Motor neuron (in vitro differentiated cells): ENCODE measurements around the gene HACD2. TPM values are rescaled to one million over a fixed set of nuclear protein-coding genes. Genes with fewer than 3 reads are reported as not detected.

Experiments used
- ATAC-seq, 8 experiments: fragments of 200-7000 bp; cut with Tn5 transposase; replicated peaks in 6 of 8; 2 replicates each; pipeline ENCODE4 v1.8.0; 2021; ENCODE audit warnings: mild to moderate bottlenecking in 8 of 8, moderate library complexity in 8 of 8
- H3K27ac ChIP-seq, 2 donors: fragments of 250-450 bp; sonication (Bioruptor Pico); 2 replicates each; pipeline ENCODE4 v1.9.0; 2021; ENCODE audit warnings: antibody characterized with exemption in 2 of 2, mild to moderate bottlenecking in 2 of 2, moderate library complexity in 1 of 2
- H3K4me1 ChIP-seq, 2 donors: fragments of 250-450 bp; sonication (Bioruptor Pico); replicated peaks in 1 of 2; 2 replicates each; pipeline ENCODE4 v1.6.1; 2021; ENCODE audit warnings: antibody characterized with exemption in 2 of 2, mild to moderate bottlenecking in 2 of 2, moderate library complexity in 1 of 2
- H3K4me3 ChIP-seq, 5 donors: fragments of 250-450 bp; sonication (Bioruptor Pico); 2 replicates each; pipeline ENCODE4 v1.9.0; 2021; ENCODE audit warnings: antibody characterized with exemption in 5 of 5, mild to moderate bottlenecking in 5 of 5, moderate library complexity in 4 of 5
- WGBS, 10 experiments: fragments of 450-650 bp; shearing (Covaris generic); methylation state at CpG; one replicate each; pipeline ENCODE4 v1.0.0; 2022; 5-methylcytosine and 5-hydroxymethylcytosine counted together
- in situ Hi-C, 9 experiments: fragments of 400-800 bp; cut with MboI; loops; one replicate each; pipeline ENCODE4 v1.15.0; 2021; ENCODE audit warnings: low sequenced_read_pairs in 9 of 9, low pct_unique_long_range_greater_than_20kb in 2 of 9; ENCODE audit not compliant: unreplicated experiment in 9 of 9
- total RNA-seq, 8 experiments: library from RNA; unstranded; fragments of 300-600 nt; gene quantifications; 2 replicates each; pipeline versions ENCODE4 v1.2.3 to v1.2.4, GENCODE V29; 2022

Gene HACD2
- total RNA-seq, 8 experiments from 2014 or later: 15.4 to 29.0 (median 20.1) TPM

GRCh38 chr3:123526474-123526873, 58.4 kb downstream of the HACD2 start:
- Histone ChIP-seq H3K4me1 (peaks cover 0 to 5% of the 10 kb centered on the region in 2 donors), H3K27ac (no peak overlapping the region), H3K4me3 (no peak overlapping the region)
- WGBS, 10 experiments: 0 to 88% (median 38%) methylated on average over 1 of the region's 1 CpG; no CpG with 5 or more reads in 4 of the 10 experiments
- in situ Hi-C loops: no loop called here
- peak in 3 of 8 experiments; percentile 52 to 73 (median 59) for ATAC-seq

- Histone ChIP-seq H3K4me1 (peaks cover 0 to 5% of the 10 kb centered on the region in 2 donors), H3K27ac (no peak overlapping the region), H3K4me3 (no peak overlapping the region)
- 63 to 100% (median 91%) methylated on average over 1 to 3 of the region's 3 CpGs for WGBS, 10 experiments
- in situ Hi-C loops: no loop called here
- ATAC-seq: no peak
These were observed 59.4 kb downstream of the HACD2 start for GRCh38 chr3:123525433-123525832.

- WGBS, 10 experiments: 60 to 100% (median 81%) methylated on average over 1 to 4 of the region's 4 CpGs; no CpG with 5 or more reads in 2 of the 10 experiments
- in situ Hi-C loops: no loop called here
- Histone ChIP-seq H3K4me3 (no peak overlapping the region), H3K27ac (no peak overlapping the region), H3K4me1 (peaks cover 0 to 5% of the 10 kb centered on the region in 2 donors)
- no peak for ATAC-seq
These were observed 59.9 kb downstream of the HACD2 start for GRCh38 chr3:123524981-123525380.

GRCh38 chr3:123523023-123523412, 61.8 kb downstream of the HACD2 start:
- no peak overlapping the region for H3K27ac ChIP-seq
- H3K4me3 ChIP-seq: no peak overlapping the region
- peaks cover 0 to 5% of the 10 kb centered on the region in 2 donors for H3K4me1 ChIP-seq
- ATAC-seq: no peak
- 83 to 100% (median 99%) methylated on average over 1 to 8 of the region's 11 CpGs for WGBS, 10 experiments
- in situ Hi-C loops: no loop called here

- 86 to 100% (median 100%) methylated on average over 1 to 4 of the region's 4 CpGs; no CpG with 5 or more reads in 2 of the 10 experiments for WGBS, 10 experiments
These were observed 62.4 kb downstream of the HACD2 start for GRCh38 chr3:123522320-123523022.

GRCh38 chr3:123521179-123521969, 63.5 kb downstream of the HACD2 start:
- no peak for ATAC-seq
- no peak overlapping the region for H3K4me3 ChIP-seq
- 40 to 100% (median 92%) methylated on average over 1 to 3 of the region's 3 CpGs; no CpG with 5 or more reads in 1 of the 10 experiments for WGBS, 10 experiments
- H3K27ac ChIP-seq: no peak overlapping the region
- peaks cover 0 to 5% of the 10 kb centered on the region in 2 donors for H3K4me1 ChIP-seq
- in situ Hi-C loops: no loop called here

More at GRCh38 chr3:123522320-123523022, 62.4 kb downstream of the HACD2 start:
- in situ Hi-C loops: no loop called here
- ATAC-seq: no peak
- H3K4me1 ChIP-seq: peaks cover 0 to 5% of the 10 kb centered on the region in 2 donors
- no peak overlapping the region for H3K4me3 ChIP-seq
- no peak overlapping the region for H3K27ac ChIP-seq

- 82 to 100% (median 100%) methylated on average over 1 to 2 of the region's 2 CpGs; no CpG with 5 or more reads in 3 of the 10 experiments for WGBS, 10 experiments
- no peak overlapping the region for H3K27ac ChIP-seq
- in situ Hi-C loops: no loop called here
- H3K4me3 ChIP-seq: no peak overlapping the region
- peaks cover 0 to 5% of the 10 kb centered on the region in 2 donors for H3K4me1 ChIP-seq
- no peak for ATAC-seq
These were observed 64.2 kb downstream of the HACD2 start for GRCh38 chr3:123520656-123521055.

GRCh38 chr3:123518892-123519485, 65.9 kb downstream of the HACD2 start:
- in situ Hi-C loops: no loop called here
- no peak for ATAC-seq
- H3K4me1 ChIP-seq: no peaks in the 10 kb centered on the region
- WGBS, 10 experiments: 93 to 100% (median 98%) methylated on average over 3 to 4 of the region's 4 CpGs; no CpG with 5 or more reads in 6 of the 10 experiments
- H3K27ac ChIP-seq: no peak overlapping the region
- no peak overlapping the region for H3K4me3 ChIP-seq

GRCh38 chr3:123511726-123512125, 73.1 kb downstream of the HACD2 start:
- ATAC-seq: no peak
- Histone ChIP-seq H3K27ac (no peak overlapping the region), H3K4me1 (no peaks in the 10 kb centered on the region), H3K4me3 (no peak overlapping the region)
- in situ Hi-C loops: no loop called here
- whole genome bisulfite sequencing, 10 experiments: 50 to 100% (median 89%) methylated on average over 1 to 3 of the region's 3 CpGs; no CpG with 5 or more reads in 4 of the 10 experiments

- H3K4me3 ChIP-seq: no peak overlapping the region
- ATAC-seq: no peak
- no peak overlapping the region for H3K27ac ChIP-seq
- in situ Hi-C loops: no loop called here
- H3K4me1 ChIP-seq: no peaks in the 10 kb centered on the region
These were observed 73.8 kb downstream of the HACD2 start for GRCh38 chr3:123511084-123511483.

- peak in 2 of 8 experiments; percentile 23 to 86 for ATAC-seq
- Histone ChIP-seq H3K27ac (no peak overlapping the region), H3K4me1 (no peaks in the 10 kb centered on the region), H3K4me3 (no peak overlapping the region)
- WGBS, 10 experiments: 40 to 93% (median 87%) methylated on average over 4 to 6 of the region's 6 CpGs; no CpG with 5 or more reads in 3 of the 10 experiments
- in situ Hi-C loops: no loop called here
These were observed 76.7 kb downstream of the HACD2 start for GRCh38 chr3:123508178-123508577.

GRCh38 chr3:123505820-123506219, 79.0 kb downstream of the HACD2 start:
- in situ Hi-C loops: no loop called here
- H3K27ac ChIP-seq: no peak overlapping the region
- no peak for ATAC-seq
- 80 to 100% (median 91%) methylated on average over 2 to 4 of the region's 6 CpGs; no CpG with 5 or more reads in 3 of the 10 experiments for WGBS, 10 experiments
- no peak overlapping the region for H3K4me3 ChIP-seq
- no peaks in the 10 kb centered on the region for H3K4me1 ChIP-seq

GRCh38 chr3:123503203-123503602, 81.7 kb downstream of the HACD2 start:
- WGBS, 10 experiments: 33 to 100% (median 67%) methylated on average over 1 to 3 of the region's 3 CpGs; no CpG with 5 or more reads in 5 of the 10 experiments
- no peak for ATAC-seq
- Histone ChIP-seq H3K4me3 (no peak overlapping the region), H3K27ac (no peak overlapping the region), H3K4me1 (no peaks in the 10 kb centered on the region)
- in situ Hi-C loops: no loop called here
